Epithelial cell of esophagus (primary cell): ENCODE results near the gene TIMM17A.
A peak's percentile ranks its signal among the peaks of the same experiment; 100 is the strongest.

Source experiments
- DNase-seq: peaks from one replicate; pipeline ENCODE4 v3.0.0; 2010; ENCODE audit warnings: low read depth
- H3K4me3 ChIP-seq: 2 replicates; pipeline ENCODE4 v1.5.1; 2011; ENCODE audit warnings: mild to moderate bottlenecking, low read length, control low read depth
- TF ChIP-seq, protein P1 (sequence below): IDR thresholded peaks from 2 replicates; pipeline ENCODE4 v1.5.1; 2011; ENCODE audit warnings: low read depth, mild to moderate bottlenecking, low read length, control low read depth, inconsistent platforms; ENCODE audit not compliant: insufficient read depth; ENCODE audit errors: missing control alignments

Gene TIMM17A

GRCh38 chr1:201928266-201928665 is 27.0 kb upstream of the TIMM17A start:
- TF ChIP-seq, protein P1, sequence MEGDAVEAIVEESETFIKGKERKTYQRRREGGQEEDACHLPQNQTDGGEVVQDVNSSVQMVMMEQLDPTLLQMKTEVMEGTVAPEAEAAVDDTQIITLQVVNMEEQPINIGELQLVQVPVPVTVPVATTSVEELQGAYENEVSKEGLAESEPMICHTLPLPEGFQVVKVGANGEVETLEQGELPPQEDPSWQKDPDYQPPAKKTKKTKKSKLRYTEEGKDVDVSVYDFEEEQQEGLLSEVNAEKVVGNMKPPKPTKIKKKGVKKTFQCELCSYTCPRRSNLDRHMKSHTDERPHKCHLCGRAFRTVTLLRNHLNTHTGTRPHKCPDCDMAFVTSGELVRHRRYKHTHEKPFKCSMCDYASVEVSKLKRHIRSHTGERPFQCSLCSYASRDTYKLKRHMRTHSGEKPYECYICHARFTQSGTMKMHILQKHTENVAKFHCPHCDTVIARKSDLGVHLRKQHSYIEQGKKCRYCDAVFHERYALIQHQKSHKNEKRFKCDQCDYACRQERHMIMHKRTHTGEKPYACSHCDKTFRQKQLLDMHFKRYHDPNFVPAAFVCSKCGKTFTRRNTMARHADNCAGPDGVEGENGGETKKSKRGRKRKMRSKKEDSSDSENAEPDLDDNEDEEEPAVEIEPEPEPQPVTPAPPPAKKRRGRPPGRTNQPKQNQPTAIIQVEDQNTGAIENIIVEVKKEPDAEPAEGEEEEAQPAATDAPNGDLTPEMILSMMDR: no peak
- no peak overlapping the region for H3K4me3 ChIP-seq
- no peak for DNase-seq

DNA sequence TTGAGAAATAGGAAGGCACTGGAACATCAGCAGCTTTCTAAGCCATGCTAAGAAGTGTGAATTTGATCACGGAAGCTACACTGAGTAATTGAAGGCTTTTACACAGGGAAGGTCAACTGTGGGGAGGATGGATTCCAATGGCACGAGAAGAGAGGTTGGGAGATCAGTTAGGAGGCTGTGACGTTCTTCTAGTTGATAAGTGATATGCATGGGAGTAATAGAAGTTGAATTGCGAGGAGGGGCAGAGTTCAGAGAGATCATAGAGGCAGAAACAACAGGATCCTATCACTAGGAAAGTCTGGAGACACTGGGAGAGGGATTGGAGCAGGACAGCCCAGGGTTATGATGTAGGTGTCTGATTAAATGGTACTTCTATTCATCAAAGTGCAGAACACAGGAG is 25.2 kb upstream of the TIMM17A start:
- no peak for DNase-seq
- TF ChIP-seq, protein P1: no peak
- no peak overlapping the region for H3K4me3 ChIP-seq

- no peak for DNase-seq
- TF ChIP-seq, protein P1: no peak
- no peak overlapping the region for H3K4me3 ChIP-seq
Observed at GRCh38 chr1:201930803-201931202, 24.5 kb upstream of the TIMM17A start.

- H3K4me3 ChIP-seq: no peak overlapping the region
- TF ChIP-seq, protein P1: no peak
- DNase-seq: no peak
Observed at GRCh38 chr1:201933840-201934430, 21.4 kb upstream of the TIMM17A start.

DNA sequence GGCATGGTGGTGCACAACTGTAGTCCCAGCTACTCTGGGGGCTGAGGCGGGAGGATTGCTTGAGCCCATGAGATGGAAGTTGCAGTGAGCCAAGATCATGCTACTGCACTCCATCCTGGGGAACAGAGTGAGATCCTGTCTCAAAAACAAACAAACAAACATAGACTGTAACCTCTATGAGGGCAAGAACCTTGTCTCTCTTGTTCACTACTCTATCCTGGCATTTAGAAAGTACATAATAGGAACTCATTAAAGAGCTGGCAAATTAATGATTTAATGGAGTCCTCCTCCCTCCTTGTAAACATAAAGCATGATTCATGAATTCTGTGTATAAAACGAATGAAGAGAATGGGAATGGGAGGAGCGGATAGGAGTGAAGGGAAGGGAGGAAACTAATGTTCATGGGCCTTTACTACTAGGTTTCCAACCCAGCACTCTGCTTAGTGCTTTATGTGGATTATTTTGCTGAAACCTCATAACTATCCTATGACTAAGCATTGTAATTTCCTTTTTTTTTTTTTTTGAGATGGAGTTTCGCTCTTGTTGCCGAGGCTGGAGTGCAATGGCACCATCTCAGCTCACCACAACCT is 17.6 kb upstream of the TIMM17A start:
- peak; percentile 61 for DNase-seq
- H3K4me3 ChIP-seq: no peak overlapping the region
- TF ChIP-seq, protein P1: no peak

DNA sequence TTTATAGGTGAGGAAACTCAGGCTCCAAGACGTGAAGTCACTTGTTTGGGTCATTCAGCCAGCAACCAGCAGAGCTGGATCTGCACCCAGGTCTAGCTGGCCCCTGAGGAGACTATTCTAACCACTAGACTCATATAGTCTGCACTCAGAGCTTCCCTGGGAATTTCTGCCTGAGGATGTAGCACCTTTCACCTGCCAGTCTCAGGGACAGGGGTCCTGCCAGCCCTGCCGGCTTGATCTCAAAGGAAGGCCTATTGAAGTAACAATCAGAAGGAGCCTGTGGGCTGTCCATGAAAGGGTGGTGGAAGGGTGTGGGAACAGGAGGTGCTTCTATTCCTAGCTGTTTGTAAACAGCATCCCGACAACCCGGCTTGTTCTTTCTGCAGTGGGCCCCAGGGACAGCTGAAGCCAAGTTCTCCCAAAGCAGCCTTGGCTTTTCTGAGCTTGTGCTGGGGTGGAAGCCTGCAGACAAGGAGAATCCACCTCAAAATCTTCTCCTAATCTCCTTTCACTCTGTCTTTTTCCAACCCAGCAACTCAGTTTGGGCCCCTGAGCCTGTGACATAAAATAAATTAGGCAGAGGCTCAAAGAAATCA is 16.8 kb upstream of the TIMM17A start:
- DNase-seq: no peak
- TF ChIP-seq, protein P1: no peak
- H3K4me3 ChIP-seq: no peak overlapping the region
